Heart left ventricle (tissue), 13 donors: ENCODE results near the gene APOA1.

Experiments used
- CTCF ChIP-seq, 12 donors: fragments of 200-600 bp; sonication (generic) in 4 of 12; IDR thresholded peaks; one replicate each; pipeline versions ENCODE4 v1.5.0 to v1.8.0; 2018 to 2022; ENCODE audit warnings: antibody characterized with exemption in 12 of 12, mild to moderate bottlenecking in 5 of 12
- POLR2A ChIP-seq, 2 donors: fragments of 450-650 bp; IDR thresholded peaks; one replicate each; pipeline ENCODE4 v1.6.1; 2017; ENCODE audit warnings: antibody characterized with exemption in 2 of 2, mild to moderate bottlenecking in 2 of 2, moderate library complexity in 2 of 2
- donor health status: ischemic (EF 13 %, LVEDD 7.1; RV severe dilation, severe dysfunction).
- donor health status: DM: no; HTN: yes; CAD: no.
- donor health status: DM: no; HTN: no; CAD: no.
- donor health status: ischemic (EF 25% LVEDD 6.9; RV normal size, moderate dysfunction).
- donor health status: ischemic (EF 25% LVEDD 5.7; RV mildly dilated, moderate dysfunction).
- donor health status: ischemic (EF 35%, LVEDD 5.7; RV mildly dilated, moderate dysfunction).
- donor health status: nonischemic (EF 11% LVEDD 7.7; RV severe dilation, severe dysfunction).
- donor health status: DM: yes; HTN: yes; CAD: no.
- donor health status: PGD.
- donor health status: ischemic (EF 29% LVEDD 5.4; RV normal size, mild dysfunction).
- donor health status: nonischemic (EF 23%, LVEDD 6.1; RV moderate dilation, normal function).

GRCh38 chr11:116870054-116870453 lies 32.6 kb upstream of the APOA1 start:
- TF ChIP-seq POLR2A (IDR thresholded peaks at IDR 0.05), result no peak
- TF ChIP-seq CTCF (IDR thresholded peaks at IDR 0.05), result no peak
